Uterus (tissue), 4 donors: ENCODE measurements around the gene CCNY. TPM values are rescaled to one million over a fixed set of nuclear protein-coding genes. Genes with fewer than 3 reads are reported as not detected.

ENCODE experiments used
- DNase-seq, 2 donors: peaks; one replicate each; pipeline ENCODE4 v3.0.0-alpha.2; 2019 to 2020
- H3K27ac ChIP-seq, 2 donors: fragments of 200-600 bp; sonication (generic); 1 replicate in 1 of 2; 2 replicates in 1 of 2; pipeline ENCODE4 v1.5.1; 2016 to 2018
- H3K27me3 ChIP-seq, 2 donors: fragments of 200-600 bp; sonication (generic); one replicate each; pipeline ENCODE4 v1.5.1; 2018 to 2019; ENCODE audit warnings: control low read depth in 1 of 2
- H3K36me3 ChIP-seq, 2 donors: fragments of 200-600 bp; sonication (generic); one replicate each; pipeline ENCODE4 v1.5.1; 2019; ENCODE audit warnings: control low read depth in 1 of 2
- H3K4me1 ChIP-seq, 2 donors: fragments of 200-600 bp; sonication (generic); one replicate each; pipeline ENCODE4 v1.5.1; 2018 to 2019; ENCODE audit warnings: control low read depth in 1 of 2
- H3K4me3 ChIP-seq, 2 donors: fragments of 200-600 bp; sonication (generic); 1 replicate in 1 of 2; 2 replicates in 1 of 2; pipeline ENCODE4 v1.5.1; 2018 to 2019; ENCODE audit warnings: mild to moderate bottlenecking in 1 of 2
- H3K9me3 ChIP-seq, 2 donors: fragments of 200-600 bp; sonication (generic); one replicate each; pipeline ENCODE4 v1.5.1; 2019; ENCODE audit warnings: control low read depth in 1 of 2
- CTCF ChIP-seq, 4 experiments: fragments of 200-600 bp in 2 of 4; fragments of 450-650 bp in 2 of 4; sonication (generic) in 2 of 4; IDR thresholded peaks; one replicate each; pipeline ENCODE4 v1.5.1; 2016 to 2019; ENCODE audit warnings: antibody characterized with exemption in 4 of 4, mild to moderate bottlenecking in 2 of 4, moderate library complexity in 1 of 4
- POLR2A ChIP-seq, 2 donors: fragments of 450-650 bp; IDR thresholded peaks; one replicate each; pipeline ENCODE4 v1.6.1; 2016; ENCODE audit warnings: antibody characterized with exemption in 2 of 2, mild to moderate bottlenecking in 1 of 2, moderate library complexity in 1 of 2
- intact Hi-C: fragments of 100-400 bp; cut with DNase I; formaldehyde crosslinking; loops from one replicate; pipeline ENCODE4 v1.15.1; 2023; ENCODE audit warnings: low total_unique reads
- total RNA-seq, 4 donors: library from RNA; depleted of rRNA in 3 of 4; stranded (reverse); fragments of >200 nt in 3 of 4; gene quantifications; one replicate each; pipeline versions ENCODE4 v1.1.0 to v1.2.4, GENCODE V29; 2014 to 2023
- donor health status: DM: yes; HTN: yes; CAD: no.

CCNY gene
- total RNA-seq, 4 donors from 2014 or later = 28.2 to 79.2 (median 46.2) TPM

GRCh38 chr10:35579116-35579515 is 242.8 kb downstream of the CCNY start:
- H3K27me3 ChIP-seq = no peaks in the 10 kb centered on the region
- no peak for DNase-seq
- H3K4me3 ChIP-seq = no peak overlapping the region
- intact Hi-C loops = no loop called here
- no peaks in the 10 kb centered on the region for H3K36me3 ChIP-seq
- no peak overlapping the region for H3K27ac ChIP-seq
- H3K4me1 ChIP-seq = no peaks in the 10 kb centered on the region
- TF ChIP-seq POLR2A (IDR thresholded peaks at IDR 0.05) (no peak), CTCF (IDR thresholded peaks at IDR 0.05) (no peak)
- no peaks in the 10 kb centered on the region for H3K9me3 ChIP-seq

- no peak overlapping the region for H3K4me3 ChIP-seq
- H3K27me3 ChIP-seq = no peaks in the 10 kb centered on the region
- no peaks in the 10 kb centered on the region for H3K36me3 ChIP-seq
- no peak for DNase-seq
- TF ChIP-seq CTCF (IDR thresholded peaks at IDR 0.05) (no peak), POLR2A (IDR thresholded peaks at IDR 0.05) (no peak)
- no peaks in the 10 kb centered on the region for H3K4me1 ChIP-seq
- H3K27ac ChIP-seq = no peak overlapping the region
- intact Hi-C loops = no loop called here
- no peaks in the 10 kb centered on the region for H3K9me3 ChIP-seq
Observed at GRCh38 chr10:35579726-35580422, 243.6 kb downstream of the CCNY start.

GRCh38 chr10:35580423-35580770 is 244.1 kb downstream of the CCNY start:
- DNase-seq = no peak
- TF ChIP-seq CTCF (IDR thresholded peaks at IDR 0.05) (no peak), POLR2A (IDR thresholded peaks at IDR 0.05) (no peak)
- H3K27me3 ChIP-seq = no peaks in the 10 kb centered on the region
- no peak overlapping the region for H3K4me3 ChIP-seq
- no peak overlapping the region for H3K27ac ChIP-seq
- no peaks in the 10 kb centered on the region for H3K36me3 ChIP-seq
- H3K4me1 ChIP-seq = no peaks in the 10 kb centered on the region
- H3K9me3 ChIP-seq = no peaks in the 10 kb centered on the region
- intact Hi-C loops = no loop called here

- DNase-seq = no peak
- Histone ChIP-seq H3K9me3 (no peaks in the 10 kb centered on the region), H3K4me3 (no peak overlapping the region), H3K4me1 (no peaks in the 10 kb centered on the region), H3K36me3 (no peaks in the 10 kb centered on the region), H3K27me3 (no peaks in the 10 kb centered on the region), H3K27ac (no peak overlapping the region)
- intact Hi-C loops = no loop called here
- TF ChIP-seq CTCF (IDR thresholded peaks at IDR 0.05) (no peak), POLR2A (IDR thresholded peaks at IDR 0.05) (no peak)
Observed at GRCh38 chr10:35581655-35582054, 245.3 kb downstream of the CCNY start.

GRCh38 chr10:35584946-35585345 is 248.6 kb downstream of the CCNY start:
- intact Hi-C loops = no loop called here
- H3K27me3 ChIP-seq = no peaks in the 10 kb centered on the region
- no peak overlapping the region for H3K4me3 ChIP-seq
- TF ChIP-seq POLR2A (IDR thresholded peaks at IDR 0.05) = no peak
- no peak for TF ChIP-seq CTCF (IDR thresholded peaks at IDR 0.05)
- no peaks in the 10 kb centered on the region for H3K9me3 ChIP-seq
- no peak for DNase-seq
- H3K4me1 ChIP-seq = no peaks in the 10 kb centered on the region
- H3K27ac ChIP-seq = no peak overlapping the region
- H3K36me3 ChIP-seq = no peaks in the 10 kb centered on the region
